Bronchial epithelial cell (primary cell): ENCODE measurements around the gene CELF4. TPM values are rescaled to one million over a fixed set of nuclear protein-coding genes. Genes with fewer than 3 reads are reported as not detected.
A peak's percentile ranks its signal among the peaks of the same experiment; 100 is the strongest.

Source experiments
- DNase-seq: peaks from one replicate; pipeline ENCODE4 v3.0.0-alpha.2; 2010; ENCODE audit warnings: low read depth
- FAIRE-seq: peaks from 2 replicates; lab custom pipeline; 2011; peaks lifted over from hg19 to GRCh38; lab: Jason Lieb, UNC
- H3K27me3 ChIP-seq: 2 replicates; pipeline ENCODE4 v1.5.1; 2011; ENCODE audit warnings: low read length; ENCODE audit not compliant: control insufficient read depth, insufficient read depth
- H3K36me3 ChIP-seq: 2 replicates; pipeline ENCODE4 v1.5.1; 2011; ENCODE audit warnings: low read length; ENCODE audit not compliant: control insufficient read depth, insufficient read depth
- H3K4me3 ChIP-seq: 2 replicates; pipeline ENCODE4 v1.5.1; 2011; ENCODE audit warnings: mild to moderate bottlenecking, low read depth, low read length, control low read depth
- total RNA-seq: library from RNA; depleted of rRNA; stranded (reverse); fragments of >200 nt; gene quantifications from 2 replicates; pipeline ENCODE4 v1.2.1, GENCODE V29; 2014
- TF ChIP-seq, protein P1 (sequence below): IDR thresholded peaks from 2 replicates; pipeline ENCODE4 v1.5.1; 2011; ENCODE audit warnings: mild to moderate bottlenecking, moderate library complexity, low read length, control low read depth, inconsistent platforms; ENCODE audit not compliant: insufficient read depth, severe bottlenecking

The CELF4 gene
- total RNA-seq, 1 donor from 2014 or later, result not detected

- DNase-seq (no peak), FAIRE-seq (no peak)
- H3K4me3 ChIP-seq, result no peak overlapping the region
- H3K36me3 ChIP-seq, result no peaks in the 10 kb centered on the region
- TF ChIP-seq, protein P1, sequence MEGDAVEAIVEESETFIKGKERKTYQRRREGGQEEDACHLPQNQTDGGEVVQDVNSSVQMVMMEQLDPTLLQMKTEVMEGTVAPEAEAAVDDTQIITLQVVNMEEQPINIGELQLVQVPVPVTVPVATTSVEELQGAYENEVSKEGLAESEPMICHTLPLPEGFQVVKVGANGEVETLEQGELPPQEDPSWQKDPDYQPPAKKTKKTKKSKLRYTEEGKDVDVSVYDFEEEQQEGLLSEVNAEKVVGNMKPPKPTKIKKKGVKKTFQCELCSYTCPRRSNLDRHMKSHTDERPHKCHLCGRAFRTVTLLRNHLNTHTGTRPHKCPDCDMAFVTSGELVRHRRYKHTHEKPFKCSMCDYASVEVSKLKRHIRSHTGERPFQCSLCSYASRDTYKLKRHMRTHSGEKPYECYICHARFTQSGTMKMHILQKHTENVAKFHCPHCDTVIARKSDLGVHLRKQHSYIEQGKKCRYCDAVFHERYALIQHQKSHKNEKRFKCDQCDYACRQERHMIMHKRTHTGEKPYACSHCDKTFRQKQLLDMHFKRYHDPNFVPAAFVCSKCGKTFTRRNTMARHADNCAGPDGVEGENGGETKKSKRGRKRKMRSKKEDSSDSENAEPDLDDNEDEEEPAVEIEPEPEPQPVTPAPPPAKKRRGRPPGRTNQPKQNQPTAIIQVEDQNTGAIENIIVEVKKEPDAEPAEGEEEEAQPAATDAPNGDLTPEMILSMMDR, result no peak
- H3K27me3 ChIP-seq, result peaks cover 2% of the 10 kb centered on the region
These were observed 266.8 kb downstream of the CELF4 start for GRCh38 chr18:37298816-37299215.

GRCh38 chr18:37297106-37297505 is 268.5 kb downstream of the CELF4 start:
- TF ChIP-seq, protein P1, result no peak
- Histone ChIP-seq H3K36me3 (no peaks in the 10 kb centered on the region), H3K27me3 (peaks cover 2% of the 10 kb centered on the region), H3K4me3 (no peak overlapping the region)
- FAIRE-seq, result no peak
- DNase-seq, result no peak

DNA sequence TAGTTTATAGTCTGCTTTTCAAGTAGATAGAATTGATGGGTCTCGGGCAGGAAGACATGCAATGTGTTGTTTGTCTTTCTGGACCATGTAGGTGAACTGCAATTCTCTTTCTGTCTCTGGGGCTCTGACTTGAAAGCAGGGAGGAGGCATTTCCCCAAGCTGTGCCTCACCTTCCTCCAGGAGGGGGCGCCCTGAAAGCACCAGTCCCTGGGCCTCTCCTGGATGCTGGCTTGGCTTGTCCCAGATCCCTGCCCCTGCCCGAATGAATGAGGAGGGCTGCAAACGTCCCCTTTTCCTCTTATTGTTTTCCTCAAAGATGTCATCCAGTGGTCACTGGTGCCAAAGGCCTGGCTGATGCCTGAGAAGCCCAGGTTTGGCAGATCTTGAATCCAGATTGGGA is 270.6 kb downstream of the CELF4 start:
- H3K36me3 ChIP-seq, result no peaks in the 10 kb centered on the region
- DNase-seq (peak; percentile 15), FAIRE-seq (no peak)
- TF ChIP-seq, protein P1, result peak; percentile 58
- no peak overlapping the region for H3K4me3 ChIP-seq
- no peaks in the 10 kb centered on the region for H3K27me3 ChIP-seq

DNA sequence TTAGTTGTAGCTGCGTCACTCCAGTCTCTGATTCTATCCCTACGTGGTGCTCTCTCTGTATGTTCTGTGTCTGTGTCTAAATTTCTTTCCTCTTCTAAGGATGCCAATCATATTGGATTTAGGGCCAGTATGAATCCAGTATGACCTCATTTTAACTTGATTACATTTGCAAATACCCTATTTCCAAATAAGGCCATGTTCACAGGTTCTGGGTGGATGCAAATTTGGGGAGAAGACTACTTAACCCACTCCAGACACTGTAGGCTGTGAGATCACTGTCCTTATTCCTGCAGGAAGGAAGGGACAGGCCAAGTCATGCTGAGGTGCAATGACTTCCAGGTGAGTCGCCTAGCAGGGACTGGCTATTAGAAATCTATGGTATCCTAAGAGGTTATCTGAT is 272.2 kb downstream of the CELF4 start:
- TF ChIP-seq, protein P1, result no peak
- Histone ChIP-seq H3K36me3 (no peaks in the 10 kb centered on the region), H3K4me3 (no peak overlapping the region), H3K27me3 (no peaks in the 10 kb centered on the region)
- FAIRE-seq (no peak), DNase-seq (peak; percentile 39)

- TF ChIP-seq, protein P1, result no peak
- Histone ChIP-seq H3K27me3 (no peaks in the 10 kb centered on the region), H3K4me3 (no peak overlapping the region), H3K36me3 (no peaks in the 10 kb centered on the region)
- FAIRE-seq, result no peak
- no peak for DNase-seq
These were observed 276.2 kb downstream of the CELF4 start for GRCh38 chr18:37289423-37289822.

DNA sequence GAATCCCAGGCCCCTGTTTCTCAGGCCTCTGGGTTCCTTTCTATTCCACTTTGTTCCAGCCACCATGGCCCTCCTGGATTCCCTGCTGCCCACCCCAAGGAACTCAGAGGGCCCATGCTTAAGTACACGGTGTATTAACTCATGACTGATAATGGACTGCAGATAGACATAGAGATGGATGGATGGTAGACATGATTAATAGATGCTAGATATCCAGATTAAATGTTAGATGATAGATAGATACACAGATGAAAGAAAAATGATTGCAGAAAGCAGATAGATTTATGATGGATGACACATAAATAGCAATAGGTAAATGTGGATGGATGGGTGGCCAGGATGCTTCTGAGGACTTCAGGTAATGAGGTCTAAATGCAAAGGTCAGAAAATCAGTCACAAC is 278.0 kb downstream of the CELF4 start:
- FAIRE-seq (no peak), DNase-seq (no peak)
- Histone ChIP-seq H3K27me3 (no peaks in the 10 kb centered on the region), H3K36me3 (no peaks in the 10 kb centered on the region), H3K4me3 (no peak overlapping the region)
- TF ChIP-seq, protein P1, result no peak
